Stimulated activated CD4-positive, alpha-beta T cell treated with anti-CD3 and anti-CD28 coated beads, Interleukin-15, amount 100 ng/mL, for 1 hour (primary cell): ENCODE results near the gene FANCC.
A peak's percentile ranks its signal among the peaks of the same experiment; 100 is the strongest.

Source experiments
- DNase-seq, 2 donors: peaks; one replicate each; pipeline ENCODE4 v3.0.0-alpha.2; 2020; ENCODE audit warnings: low read depth in 1 of 2, low spot score in 1 of 2

Gene FANCC

DNA sequence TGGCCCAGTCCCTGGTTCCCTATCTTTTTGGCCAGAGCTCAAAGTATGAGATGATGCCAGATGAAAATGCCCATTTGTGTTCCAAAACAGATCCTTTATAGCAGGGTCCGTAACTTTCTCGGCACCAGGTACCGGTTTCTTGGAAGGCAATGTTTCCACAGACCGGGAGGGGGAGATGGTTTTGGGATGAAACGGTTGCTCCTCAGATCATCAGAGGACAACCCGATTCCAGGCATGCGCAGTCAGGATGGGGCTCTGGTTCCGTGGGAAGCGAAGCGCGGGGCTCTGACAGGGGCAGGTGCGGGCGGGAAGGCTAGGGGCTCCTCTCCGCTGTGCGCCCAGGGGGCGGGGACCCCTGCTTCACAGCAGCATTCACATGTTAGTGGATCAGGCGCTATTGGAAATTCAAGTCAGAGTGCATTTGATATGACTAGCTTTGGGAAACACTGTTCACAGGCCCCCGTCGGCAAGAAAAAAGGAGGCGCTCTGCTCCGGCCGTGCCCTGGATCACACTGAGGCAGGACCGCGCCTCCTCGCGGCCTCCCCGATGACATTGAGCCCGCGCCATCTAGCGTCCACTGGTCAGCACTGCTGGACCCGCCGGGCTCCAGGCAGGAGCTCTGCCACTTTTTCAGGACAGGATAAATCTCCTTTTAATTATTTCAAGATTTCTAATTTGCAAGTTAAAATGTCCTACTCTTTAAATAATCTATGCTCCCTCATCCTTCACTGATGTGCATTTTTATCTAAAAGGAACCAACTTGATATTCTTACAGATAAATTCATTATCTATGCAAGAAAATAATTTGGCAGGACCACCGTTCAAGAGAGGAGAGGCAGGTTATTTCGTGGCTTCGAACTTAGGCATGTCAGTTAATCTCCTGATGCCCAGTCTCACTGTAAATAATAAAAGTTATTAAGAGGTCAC lies 190.0 kb downstream of the FANCC start:
- DNase-seq: peak; percentile 29 to 60

DNA sequence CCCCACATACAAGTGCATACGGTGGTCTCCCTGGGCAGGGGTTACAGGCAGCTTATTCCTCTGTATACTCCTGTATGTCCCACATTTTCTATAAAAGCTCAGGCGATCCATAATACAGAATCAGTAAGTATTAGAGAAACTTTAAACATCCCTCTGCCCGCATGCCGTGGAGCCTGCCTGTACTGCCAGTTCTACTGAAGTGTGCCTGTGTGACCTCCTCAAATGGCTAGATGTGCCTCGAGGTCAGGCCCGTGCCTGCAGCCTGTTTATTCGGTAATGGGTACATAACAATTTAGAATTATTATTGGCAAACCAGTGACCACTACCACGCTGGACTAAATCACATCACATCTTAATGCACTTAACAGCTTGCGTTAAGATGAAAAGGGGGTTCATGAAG lies 190.8 kb downstream of the FANCC start:
- no peak for DNase-seq

GRCh38 chr9:95125652-95126051 lies 191.9 kb downstream of the FANCC start:
- DNase-seq: no peak

GRCh38 chr9:95124582-95125367 lies 192.7 kb downstream of the FANCC start:
- no peak for DNase-seq

- DNase-seq: no peak
Measured at GRCh38 chr9:95120781-95121370, 196.6 kb downstream of the FANCC start.

GRCh38 chr9:95118596-95118995 lies 198.9 kb downstream of the FANCC start:
- no peak for DNase-seq

DNA sequence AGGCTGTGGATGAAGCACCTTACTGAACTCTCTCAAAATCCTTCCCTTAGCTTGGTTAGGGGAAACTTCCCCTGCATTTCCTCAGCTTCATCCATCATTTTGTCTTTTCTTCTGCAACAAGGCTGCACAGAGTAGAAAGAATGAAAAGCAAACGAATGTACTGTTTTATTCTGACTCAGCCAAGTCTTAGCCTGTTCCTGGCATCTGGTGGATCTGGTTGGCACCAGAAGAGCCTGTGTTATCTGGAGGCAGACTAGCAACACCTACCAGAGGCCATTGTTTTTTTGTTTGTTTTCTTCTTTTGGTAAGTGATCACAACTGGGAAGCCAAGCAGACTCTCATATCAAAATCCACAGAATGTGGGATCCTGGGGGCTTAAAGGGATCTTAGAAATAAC lies 200.7 kb downstream of the FANCC start:
- no peak for DNase-seq

- no peak for DNase-seq
Measured at GRCh38 chr9:95116002-95116807, 201.3 kb downstream of the FANCC start.

- no peak for DNase-seq
Measured at GRCh38 chr9:95115104-95115503, 202.4 kb downstream of the FANCC start.

- DNase-seq: no peak
Measured at GRCh38 chr9:95112436-95113280, 204.9 kb downstream of the FANCC start.

- no peak for DNase-seq
Measured at GRCh38 chr9:95111716-95112115, 205.8 kb downstream of the FANCC start.

DNA sequence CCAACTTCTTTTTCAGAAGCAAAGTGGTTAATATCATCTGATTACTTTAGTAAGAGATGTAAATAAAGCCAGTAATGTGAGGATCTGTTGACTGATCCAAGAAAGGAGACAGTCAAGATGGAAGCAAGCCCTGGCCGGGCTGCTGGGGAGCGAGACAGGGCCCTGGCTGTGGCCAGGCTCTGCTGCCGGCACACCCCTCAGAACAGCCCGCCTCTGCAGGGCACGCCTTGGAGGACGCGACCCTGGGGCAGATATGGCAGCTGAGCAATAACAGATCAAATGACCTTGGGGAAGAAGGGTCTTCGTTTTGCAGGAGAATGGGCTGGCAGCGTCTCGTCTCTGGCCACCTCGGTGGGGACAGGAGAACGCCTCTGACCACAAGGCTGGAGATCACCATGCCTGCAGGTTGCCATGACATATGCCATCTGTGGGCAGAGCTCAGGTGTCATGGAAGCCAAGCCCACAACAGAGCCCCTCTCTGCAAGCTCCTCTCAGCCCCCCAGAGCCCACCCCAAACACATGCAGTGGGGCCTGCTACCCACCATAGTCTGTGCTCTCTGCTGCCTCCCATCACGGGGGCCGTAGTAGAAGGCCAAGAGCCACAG lies 206.5 kb downstream of the FANCC start:
- DNase-seq: no peak

DNA sequence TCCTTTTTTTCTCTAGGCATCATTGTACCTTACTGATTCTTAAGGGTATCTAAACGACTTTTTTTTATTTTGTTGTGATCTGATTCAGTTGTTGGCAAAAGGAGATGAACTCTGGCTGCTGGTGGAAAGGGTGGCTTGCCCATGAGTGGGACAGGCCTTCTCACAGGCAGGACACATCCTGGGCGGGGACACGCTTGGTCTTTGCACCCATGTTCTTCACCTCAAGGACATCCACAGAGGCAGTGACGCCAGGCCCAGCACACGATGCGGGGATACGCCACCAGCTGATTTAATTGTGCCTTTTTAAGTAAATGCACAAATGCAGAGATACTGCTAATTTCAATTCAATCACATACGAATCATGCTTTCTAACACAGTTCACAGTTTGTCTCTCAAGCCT lies 208.1 kb downstream of the FANCC start:
- DNase-seq: no peak

DNA sequence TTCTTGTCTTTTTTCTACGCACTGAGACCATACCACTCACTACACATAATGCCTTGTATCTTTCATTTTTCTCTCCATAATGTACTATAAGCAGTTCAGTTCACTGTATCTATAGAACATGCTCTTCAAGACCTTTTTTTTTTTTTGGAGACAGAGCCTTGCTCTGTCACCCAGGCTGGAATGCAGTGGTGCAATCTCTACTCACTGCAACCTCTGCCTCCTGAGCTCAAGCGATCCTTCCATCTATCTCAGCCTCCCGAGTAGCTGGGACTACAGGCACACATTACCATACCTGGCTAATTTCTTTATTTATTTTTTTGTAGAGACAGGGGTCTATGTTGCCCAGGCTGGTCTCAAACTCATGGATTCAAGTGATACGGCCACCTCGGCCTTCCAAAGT lies 208.7 kb downstream of the FANCC start:
- DNase-seq: no peak

- no peak for DNase-seq
Measured at GRCh38 chr9:95107976-95108375, 209.5 kb downstream of the FANCC start.

- DNase-seq: no peak
Measured at GRCh38 chr9:95107001-95107749, 210.3 kb downstream of the FANCC start.

DNA sequence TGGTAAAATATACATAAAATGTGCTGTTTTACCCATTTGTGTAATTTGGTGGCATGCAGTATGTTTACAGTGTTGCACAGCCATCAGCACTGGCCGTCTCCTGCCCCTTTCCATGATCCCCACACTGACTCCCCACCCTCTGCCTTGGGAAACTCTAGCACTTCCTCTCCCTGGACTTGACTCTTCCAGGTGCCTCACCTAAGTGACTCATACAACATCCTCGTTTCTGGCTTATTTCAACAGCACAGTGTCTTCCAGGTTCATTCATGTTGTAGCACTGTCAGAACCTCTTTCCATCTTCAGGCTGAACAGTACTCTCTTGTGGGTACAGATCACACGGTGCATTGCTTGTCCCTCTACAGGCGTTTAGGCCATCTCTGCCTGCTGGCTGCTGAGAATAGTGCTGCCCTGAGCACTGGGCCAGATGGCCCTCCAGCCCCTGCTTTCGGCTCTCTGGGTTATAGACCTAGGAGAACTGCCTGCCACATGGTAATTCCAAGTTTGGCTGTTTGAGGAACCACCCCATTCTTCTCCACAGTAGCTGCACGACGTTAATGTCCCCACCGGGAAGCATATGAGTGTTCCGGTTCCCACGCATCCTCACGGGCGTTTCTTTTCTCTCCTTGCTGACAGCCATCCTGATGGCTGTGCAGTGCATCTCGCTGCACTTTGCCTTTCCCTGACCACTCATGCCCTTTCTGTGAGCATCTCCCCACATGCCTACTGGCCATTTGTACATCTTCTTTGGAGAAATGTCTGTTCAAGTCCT lies 211.8 kb downstream of the FANCC start:
- no peak for DNase-seq

- DNase-seq: no peak
Measured at GRCh38 chr9:95104980-95105379, 212.5 kb downstream of the FANCC start.
